SKM-1 (cell line): ENCODE measurements around the gene LINS1.

Experiments used
- DNase-seq: peaks from one replicate; lab custom pipeline; 2025; ENCODE audit not compliant: unreplicated experiment; lab: John Stamatoyannopoulos, UW

LINS1 gene

DNA sequence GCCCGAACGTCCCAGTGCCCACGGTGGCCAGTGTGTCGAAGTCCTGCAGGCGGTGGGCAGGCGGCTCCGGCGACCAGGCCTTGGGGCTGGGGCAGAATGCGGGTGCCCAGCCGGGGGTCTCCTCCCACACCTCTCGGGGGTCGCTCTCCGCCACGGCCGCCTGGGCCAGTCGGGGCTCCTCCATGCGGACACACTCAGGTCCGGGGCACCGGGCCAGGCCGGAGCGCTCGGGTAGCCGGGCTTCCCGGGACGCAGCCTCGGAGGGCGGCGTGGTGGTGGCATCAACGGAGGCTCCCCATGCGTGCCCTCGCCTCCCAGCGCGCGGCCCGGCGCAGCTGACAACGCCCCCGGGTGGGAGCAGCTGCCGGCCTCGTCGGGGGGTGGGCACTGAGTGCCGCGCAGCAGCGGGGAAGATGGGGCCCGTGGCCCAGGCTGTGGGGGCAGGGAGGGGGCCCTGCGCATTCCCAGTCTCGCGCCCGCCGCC is 43.2 kb downstream of the LINS1 start:
- no peak for DNase-seq

DNA sequence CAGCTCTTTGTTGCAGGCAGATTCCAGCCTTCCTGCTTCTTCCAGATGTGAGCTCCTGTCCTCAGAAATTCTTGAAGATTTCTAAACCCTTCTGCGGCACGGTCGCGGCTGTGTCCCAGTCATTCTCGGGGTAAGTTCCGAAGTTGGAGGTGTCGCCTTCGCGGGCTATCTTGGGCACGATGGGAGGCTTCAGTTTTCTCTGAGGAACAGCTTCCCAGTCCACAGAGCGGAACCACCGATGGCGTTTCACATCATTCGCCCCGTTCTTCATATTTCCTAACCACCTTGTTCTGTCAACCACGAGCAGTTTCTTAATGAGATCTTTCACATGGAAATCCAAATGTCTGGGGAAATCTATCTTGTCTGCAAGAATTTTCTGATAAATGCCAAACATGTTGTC is 48.5 kb downstream of the LINS1 start:
- no peak for DNase-seq

DNA sequence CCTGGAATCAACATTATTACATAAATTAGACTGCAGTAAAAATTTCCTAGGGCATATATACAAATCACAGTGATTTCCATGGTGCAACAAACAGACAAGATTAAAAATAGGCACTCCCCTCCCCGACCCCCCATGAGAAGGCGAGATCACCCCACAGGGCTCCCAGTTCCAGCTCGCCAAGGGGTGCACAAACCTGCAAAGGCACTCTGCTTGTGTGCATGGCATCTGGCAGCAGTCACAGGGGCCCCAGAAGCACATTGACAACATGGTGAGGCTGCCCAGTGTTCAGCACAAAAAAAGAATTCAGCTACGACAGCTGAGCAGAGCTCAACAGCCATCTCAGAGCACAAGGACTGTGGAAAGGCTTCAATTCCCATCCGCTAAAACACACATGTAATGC is 54.0 kb downstream of the LINS1 start:
- DNase-seq = no peak

DNA sequence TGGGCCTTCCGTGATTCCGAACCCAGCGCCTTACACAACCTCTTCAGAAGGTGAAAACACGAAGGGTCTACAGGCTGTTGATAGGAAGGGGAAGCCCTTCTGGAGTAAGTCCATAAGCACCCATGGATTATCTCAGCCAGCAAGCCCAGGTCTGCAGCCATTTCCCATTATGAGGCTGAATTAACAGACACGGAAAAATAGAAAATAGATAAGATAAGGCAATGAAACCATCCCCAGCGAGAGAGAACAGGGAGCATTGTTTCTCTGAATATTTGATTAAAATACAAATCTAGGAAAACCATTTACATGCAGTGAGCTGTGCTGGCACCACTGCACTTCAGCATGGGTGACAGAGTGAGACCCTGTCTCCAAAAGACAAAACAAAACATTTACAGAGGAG is 57.0 kb downstream of the LINS1 start:
- DNase-seq = no peak

GRCh38 chr15:100544338-100544841 is 57.6 kb downstream of the LINS1 start:
- no peak for DNase-seq

GRCh38 chr15:100542290-100542689 is 59.7 kb downstream of the LINS1 start:
- no peak for DNase-seq

DNA sequence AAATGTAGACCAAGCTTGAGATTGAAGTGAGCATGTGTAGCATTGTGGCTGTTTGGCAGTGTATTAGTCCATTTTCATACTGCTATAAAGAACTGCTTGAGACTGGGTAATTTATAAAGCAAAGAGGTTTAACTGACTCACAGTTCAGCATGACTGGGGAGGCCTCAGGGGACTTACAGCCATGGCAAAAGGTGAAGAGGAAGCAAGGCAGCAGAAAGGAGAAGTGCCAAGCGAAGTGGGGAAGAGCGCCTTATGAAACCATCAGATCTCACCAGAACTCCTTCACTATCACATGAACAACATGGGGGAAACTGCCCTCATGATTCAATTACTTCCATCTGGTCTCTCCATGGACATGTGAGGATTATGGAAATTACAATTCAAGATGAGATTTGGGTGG is 64.7 kb downstream of the LINS1 start:
- DNase-seq = peak; percentile 82

GRCh38 chr15:100536733-100537132 is 65.3 kb downstream of the LINS1 start:
- DNase-seq = no peak

DNA sequence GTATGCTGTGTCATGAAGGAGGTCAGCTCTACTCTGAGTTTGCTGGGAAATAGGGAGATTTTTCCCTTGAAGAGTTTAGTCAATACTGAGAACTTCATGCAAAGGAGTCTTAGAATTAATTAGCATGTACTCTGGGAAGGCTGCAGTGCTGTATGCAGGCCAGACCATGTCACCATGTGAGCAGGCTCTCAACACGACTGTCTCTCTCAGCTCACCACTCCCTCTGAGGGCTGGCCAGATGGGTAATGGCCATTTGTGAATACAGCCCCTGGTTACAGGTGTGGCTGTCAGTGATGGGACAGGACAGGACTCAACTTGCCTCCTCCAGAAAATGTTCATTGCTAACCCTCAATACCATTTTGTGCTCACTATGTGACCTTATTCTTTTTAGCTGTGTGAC is 68.1 kb downstream of the LINS1 start:
- no peak for DNase-seq

- no peak for DNase-seq
Observed at GRCh38 chr15:100531823-100532327, 70.1 kb downstream of the LINS1 start.

- DNase-seq = no peak
Observed at GRCh38 chr15:100531204-100531603, 70.8 kb downstream of the LINS1 start.

GRCh38 chr15:100529556-100529955 is 72.4 kb downstream of the LINS1 start:
- DNase-seq = no peak

DNA sequence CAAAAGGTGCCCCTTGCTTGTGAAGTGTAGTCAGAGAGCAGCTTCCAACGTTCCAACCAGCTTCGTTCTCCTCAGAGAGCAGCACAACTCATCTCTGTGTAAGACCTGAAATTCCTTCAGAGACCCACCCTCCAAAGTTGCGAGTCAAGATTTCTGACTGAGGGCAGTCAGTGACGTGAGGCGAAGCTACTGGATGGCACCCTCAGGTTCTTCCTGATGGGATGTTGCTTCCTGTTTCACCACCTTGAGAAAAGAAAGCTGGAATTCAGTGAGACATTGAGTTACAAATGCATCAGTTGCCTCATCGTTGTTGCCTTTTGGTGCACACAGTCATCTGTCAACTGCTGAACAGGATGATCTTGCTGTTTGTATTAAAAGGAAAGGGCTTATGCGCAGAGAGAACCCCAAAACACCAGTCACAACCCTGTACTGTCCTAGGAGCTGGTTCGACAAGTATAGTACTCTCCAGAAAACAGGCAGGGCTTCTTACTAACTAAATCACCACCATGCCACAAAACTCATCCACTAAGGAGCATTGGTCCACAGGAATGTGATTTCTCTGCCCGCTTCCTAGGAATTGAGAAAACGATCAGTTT is 73.1 kb downstream of the LINS1 start, which contains the start of gene CERS3:
CERS3 (minus strand) TSS at position 118 of the 596 bp plus-strand sequence. CDS start 27,101 bp downstream, outside the sequence.
- no peak for DNase-seq

DNA sequence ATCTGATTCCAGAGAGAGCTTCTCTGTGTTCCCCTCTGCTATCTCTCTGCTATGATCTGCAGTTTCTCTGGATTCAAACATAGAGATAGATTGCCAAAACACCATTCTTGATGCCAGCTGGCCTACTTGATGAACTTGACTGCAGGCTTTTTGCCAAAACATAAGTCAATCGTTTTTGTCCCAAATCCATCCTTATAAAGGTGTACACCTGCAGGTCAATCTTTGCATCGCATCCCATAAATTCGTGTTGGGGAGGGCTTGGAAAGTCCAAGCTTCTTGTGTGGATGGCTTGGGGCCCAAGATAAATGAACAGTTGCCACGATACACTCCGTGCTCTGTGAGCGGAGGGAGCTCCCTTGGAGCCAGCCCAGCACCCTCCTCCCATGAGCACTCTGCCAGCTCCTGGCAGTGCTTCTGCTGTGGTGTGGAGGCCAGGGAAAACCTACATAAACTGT is 75.9 kb downstream of the LINS1 start:
- DNase-seq = no peak

GRCh38 chr15:100525436-100525835 is 76.5 kb downstream of the LINS1 start:
- no peak for DNase-seq

GRCh38 chr15:100524326-100524725 is 77.7 kb downstream of the LINS1 start:
- DNase-seq = no peak

DNA sequence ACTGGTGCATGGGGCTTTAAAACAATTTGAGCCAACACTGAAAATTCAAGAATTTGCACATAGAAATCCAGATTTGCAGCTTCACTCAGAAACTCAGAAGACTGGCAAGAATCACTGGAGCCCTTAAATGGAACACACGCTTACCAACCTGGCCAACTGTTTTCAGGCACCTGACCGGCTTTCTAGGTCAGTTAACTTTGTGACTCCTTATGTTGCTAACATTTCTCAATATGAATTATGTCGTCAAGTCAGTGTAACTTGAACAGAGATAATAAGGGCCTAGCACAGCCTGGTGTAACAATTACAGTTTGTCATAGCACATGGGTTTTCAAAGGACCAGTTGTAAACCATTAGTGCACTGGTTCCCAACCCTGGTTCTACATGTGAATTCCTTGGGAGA is 80.1 kb downstream of the LINS1 start:
- DNase-seq = no peak

DNA sequence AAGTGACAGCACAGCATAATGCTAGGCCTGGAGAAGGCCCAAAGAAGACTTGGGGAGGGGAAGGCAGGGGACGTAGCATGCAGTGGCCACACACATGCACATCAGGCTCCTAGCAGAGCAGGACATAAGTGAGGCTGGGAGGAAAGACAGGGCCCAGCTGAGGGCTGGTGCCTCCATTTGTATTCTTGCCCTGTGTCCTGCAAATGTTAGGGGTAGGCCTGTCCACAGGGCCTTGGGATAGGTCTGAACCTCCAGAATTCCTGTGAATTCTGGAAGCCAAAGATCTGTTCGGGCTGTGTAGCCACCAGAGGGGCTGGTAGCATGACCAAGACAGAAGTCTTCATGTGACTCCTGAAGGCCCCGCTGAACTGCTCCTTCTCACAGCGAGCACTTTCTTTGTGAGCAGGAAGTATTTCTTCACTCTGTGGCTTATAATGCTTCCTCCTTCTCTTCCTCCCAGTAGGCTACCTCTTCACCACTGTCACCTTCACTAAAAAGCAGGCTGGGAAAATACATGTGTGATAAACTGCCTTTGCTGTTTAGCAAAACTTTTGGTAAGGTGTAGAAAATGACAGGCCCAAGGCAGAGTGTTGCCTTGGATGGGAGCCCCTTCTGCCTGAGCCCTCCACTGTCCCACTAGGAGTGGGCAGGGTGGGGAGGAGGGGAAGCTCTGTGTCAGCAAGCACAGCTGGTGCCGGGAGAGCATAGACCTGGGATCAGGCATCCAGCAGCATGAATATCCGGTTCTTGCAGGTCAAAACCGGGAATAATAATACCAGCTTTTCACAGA is 81.7 kb downstream of the LINS1 start:
- DNase-seq = peak; percentile 92

DNA sequence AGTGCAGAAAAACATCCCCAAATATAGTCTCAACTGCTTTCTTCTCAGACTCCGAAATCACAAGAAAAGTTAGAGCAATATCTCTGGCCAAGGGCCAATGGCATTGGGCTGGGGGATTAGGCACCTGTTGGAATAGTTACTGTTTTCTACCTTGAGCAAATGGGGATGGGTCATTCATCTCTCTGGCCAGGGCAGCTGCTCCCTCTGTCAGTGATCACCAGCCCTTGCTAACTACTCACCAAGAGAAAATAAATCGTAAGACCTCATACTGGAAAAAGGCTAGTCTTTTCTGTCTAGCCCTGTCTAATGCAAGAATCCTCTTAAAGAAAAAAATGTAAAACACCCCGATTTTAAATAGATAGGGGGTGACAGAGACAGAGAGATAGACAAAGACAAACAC is 84.1 kb downstream of the LINS1 start:
- DNase-seq = no peak
